SW480 (cell line): ENCODE results near the gene COL23A1.

Source experiments
- DNase-seq: peaks from one replicate; pipeline ENCODE4 v3.0.0-alpha.2; 2016; ENCODE audit warnings: low spot score

The COL23A1 gene

GRCh38 chr5:178475422-178475821, 114.8 kb downstream of the COL23A1 start:
- DNase-seq: no peak

GRCh38 chr5:178474562-178475184, 115.5 kb downstream of the COL23A1 start:
- DNase-seq: peak; percentile 33

- no peak for DNase-seq
These were observed 116.3 kb downstream of the COL23A1 start for GRCh38 chr5:178473854-178474253.

GRCh38 chr5:178472138-178472537, 118.1 kb downstream of the COL23A1 start:
- DNase-seq: no peak

GRCh38 chr5:178471711-178472110, 118.5 kb downstream of the COL23A1 start:
- DNase-seq: no peak

GRCh38 chr5:178470760-178471025, 119.5 kb downstream of the COL23A1 start:
- DNase-seq: no peak

- no peak for DNase-seq
These were observed 120.0 kb downstream of the COL23A1 start for GRCh38 chr5:178469975-178470759.

GRCh38 chr5:178469011-178469974, 120.9 kb downstream of the COL23A1 start:
- no peak for DNase-seq

GRCh38 chr5:178468196-178468685, 122.0 kb downstream of the COL23A1 start:
- no peak for DNase-seq

- DNase-seq: peak; percentile 39
These were observed 122.5 kb downstream of the COL23A1 start for GRCh38 chr5:178467568-178468195.

- DNase-seq: no peak
These were observed 123.0 kb downstream of the COL23A1 start for GRCh38 chr5:178467205-178467567.

- DNase-seq: no peak
These were observed 123.9 kb downstream of the COL23A1 start for GRCh38 chr5:178466342-178466741.

GRCh38 chr5:178465861-178466288, 124.3 kb downstream of the COL23A1 start:
- DNase-seq: no peak

GRCh38 chr5:178465228-178465860, 124.8 kb downstream of the COL23A1 start:
- no peak for DNase-seq

GRCh38 chr5:178464431-178465048, 125.7 kb downstream of the COL23A1 start:
- DNase-seq: no peak

- no peak for DNase-seq
These were observed 126.7 kb downstream of the COL23A1 start for GRCh38 chr5:178463321-178464155.

GRCh38 chr5:178462816-178463215, 127.4 kb downstream of the COL23A1 start:
- no peak for DNase-seq

GRCh38 chr5:178462076-178462475, 128.1 kb downstream of the COL23A1 start:
- no peak for DNase-seq

GRCh38 chr5:178461004-178461730, 129.0 kb downstream of the COL23A1 start:
- peak; percentile 51 for DNase-seq

- DNase-seq: no peak
These were observed 129.6 kb downstream of the COL23A1 start for GRCh38 chr5:178460598-178460997.
